HepG2 (cell line): ENCODE data around the gene ZBTB43. TPM values are rescaled to one million over a fixed set of nuclear protein-coding genes. Genes with fewer than 3 reads are reported as not detected.

Source experiments
- ATAC-seq: fragments of 200-7000 bp; cut with Tn5 transposase; 3 replicates; pipeline ENCODE4 v1.9.1; 2020; ENCODE audit warnings: mild to moderate bottlenecking, moderate library complexity
- BruUV-seq: library from RNA; stranded (reverse); fragments of 400-500 nt; replicated peaks from 2 replicates; lab custom pipeline; 2021; lab: Mats Ljungman, UMichigan
- CTCF ChIA-PET: fragments of 300-600 bp; formaldehyde crosslinking; extraction: SDS; loops from one replicate; lab custom pipeline; 2021; ENCODE audit warnings: low total read pairs, inconsistent platforms, low intra/inter-chr PET ratio; lab: Yijun Ruan, JAX
- POLR2A ChIA-PET: fragments of 350-600 bp; sonication (Branson Sonifier 250); formaldehyde crosslinking; loops from one replicate; lab custom pipeline; 2020; ENCODE audit warnings: antibody characterized with exemption, inconsistent platforms; lab: Yijun Ruan, JAX
- DNase-seq: peaks from one replicate; pipeline ENCODE4 v3.0.0-alpha.2; 2015; ENCODE audit warnings: low spot score
- FAIRE-seq: peaks from 3 replicates; lab custom pipeline; 2011; peaks lifted over from hg19 to GRCh38; lab: Jason Lieb, UNC
- H2AFZ ChIP-seq: one replicate; pipeline ENCODE4 v1.6.1; 2011; ENCODE audit warnings: low read length, inconsistent platforms
- H3K27ac ChIP-seq: fragments of 300-600 bp; 3 replicates; pipeline ENCODE4 v1.8.0; 2011; ENCODE audit warnings: mixed run types, mild to moderate bottlenecking, mixed read lengths, low read length, inconsistent platforms; ENCODE audit not compliant: insufficient read depth; ENCODE audit errors: extremely low read length
- H3K27me3 ChIP-seq, 2 experiments: fragments of 200-600 bp in 1 of 2; 2 replicates in 1 of 2; 3 replicates in 1 of 2; pipeline versions ENCODE4 v1.6.0 to v1.8.0; 2011; ENCODE audit warnings: low read length in 2 of 2, mild to moderate bottlenecking in 2 of 2, moderate library complexity in 2 of 2, inconsistent platforms in 1 of 2; ENCODE audit not compliant: insufficient read depth in 2 of 2, control insufficient read depth in 1 of 2
- H3K36me3 ChIP-seq, 2 experiments: fragments of 200-600 bp in 1 of 2; replicated peaks in 1 of 2; 2 replicates in 1 of 2; 3 replicates in 1 of 2; pipeline versions ENCODE4 v1.5.1 to v1.8.0; 2011; ENCODE audit warnings: low read length in 2 of 2, inconsistent platforms in 1 of 2; ENCODE audit not compliant: insufficient read depth in 2 of 2, control insufficient read depth in 1 of 2
- H3K4me1 ChIP-seq: 2 replicates; pipeline ENCODE4 v1.5.1; 2012; ENCODE audit warnings: low read length, inconsistent platforms; ENCODE audit not compliant: insufficient read depth
- H3K4me2 ChIP-seq: 2 replicates; pipeline ENCODE4 v1.6.0; 2011; ENCODE audit warnings: low read depth, low read length, inconsistent platforms
- H3K4me3 ChIP-seq, 3 experiments: fragments of 200-600 bp in 1 of 3; sonication (generic), shearing (Covaris generic) in 1 of 3; replicated peaks in 1 of 3; 2 replicates each; pipeline ENCODE4 v1.5.1; 2011 to 2016; ENCODE audit warnings: low read length in 3 of 3, inconsistent platforms in 2 of 3, low read depth in 2 of 3, mild to moderate bottlenecking in 2 of 3, control low read depth in 1 of 3, mixed read lengths in 1 of 3; ENCODE audit not compliant: insufficient read depth in 1 of 3
- H3K79me2 ChIP-seq: one replicate; pipeline ENCODE4 v1.6.1; 2011; ENCODE audit warnings: low read length, inconsistent platforms; ENCODE audit not compliant: insufficient read depth
- H3K9ac ChIP-seq: 2 replicates; pipeline ENCODE4 v1.6.0; 2011; ENCODE audit warnings: mild to moderate bottlenecking, low read depth, low read length, inconsistent platforms; ENCODE audit not compliant: insufficient read depth
- H3K9me3 ChIP-seq: 2 replicates; pipeline ENCODE4 v1.5.1; 2012; ENCODE audit warnings: mild to moderate bottlenecking, low read length
- H4K20me1 ChIP-seq: 2 replicates; pipeline ENCODE4 v1.6.0; 2011; ENCODE audit warnings: inconsistent platforms, mild to moderate bottlenecking, low read length, moderate library complexity; ENCODE audit not compliant: insufficient read depth
- CCDC6 ChIP-seq: sonication (generic); formaldehyde crosslinking; IDR thresholded peaks from 2 replicates; pipeline ENCODE4 v1.8.1; 2022; ENCODE audit warnings: mild to moderate bottlenecking, missing genetic modification reagents, moderate library complexity
- HMG20A ChIP-seq: IDR thresholded peaks from 2 replicates; pipeline ENCODE4 v1.6.1; 2016; ENCODE audit warnings: borderline replicate concordance
- KDM2A ChIP-seq: sonication (generic); formaldehyde crosslinking; IDR thresholded peaks from 2 replicates; pipeline ENCODE4 v1.4.0; 2020; ENCODE audit warnings: low read depth, missing genetic modification reagents, borderline replicate concordance
- PLRG1 ChIP-seq: fragments of 450-650 bp; conservative IDR thresholded peaks from 2 replicates; pipeline ENCODE4 v1.6.1; 2016
- SOX6 ChIP-seq, 2 experiments: fragments of 450-650 bp in 1 of 2; sonication (generic) in 1 of 2; formaldehyde crosslinking in 1 of 2; IDR thresholded peaks; 2 replicates each; pipeline versions ENCODE4 v1.4.0 to v1.6.1; 2017 to 2020; ENCODE audit warnings: antibody characterized with exemption in 1 of 2, mild to moderate bottlenecking in 1 of 2, missing genetic modification reagents in 1 of 2
- SP140L ChIP-seq: sonication (generic); formaldehyde crosslinking; IDR thresholded peaks from 2 replicates; pipeline ENCODE4 v1.4.0; 2020; ENCODE audit warnings: missing genetic modification reagents, borderline replicate concordance
- TBX2 ChIP-seq: sonication (generic); formaldehyde crosslinking; IDR thresholded peaks from 2 replicates; pipeline ENCODE4 v1.5.0; 2020; ENCODE audit warnings: missing genetic modification reagents, mild to moderate bottlenecking, borderline replicate concordance
- TCF7 ChIP-seq: sonication (generic); IDR thresholded peaks from 2 replicates; pipeline ENCODE4 v1.6.1; 2016; ENCODE audit warnings: antibody characterized with exemption, low read depth
- ZNF441 ChIP-seq: sonication (generic); formaldehyde crosslinking; IDR thresholded peaks from 2 replicates; pipeline ENCODE4 v1.7.0; 2021; ENCODE audit warnings: missing genetic modification reagents, borderline replicate concordance
- ZNF562 ChIP-seq: sonication (generic); formaldehyde crosslinking; IDR thresholded peaks from 2 replicates; pipeline ENCODE4 v1.8.0; 2022; ENCODE audit warnings: missing genetic modification reagents, borderline replicate concordance
- WGBS: methylation state at CpG from one replicate; pipeline ENCODE4 v1.1.6; 2017; ENCODE audit warnings: low lambda C conversion rate; 5-methylcytosine and 5-hydroxymethylcytosine counted together
- in situ Hi-C: cut with HindIII; loops from 2 replicates; pipeline ENCODE4 v1.10.0; 2017; ENCODE audit warnings: low pct_unique_long_range_greater_than_20kb; ENCODE audit not compliant: extremely low pct_ligation_motif_present
- intact Hi-C: fragments of 100-400 bp; cut with micrococcal nuclease; formaldehyde crosslinking; loops from one replicate; pipeline ENCODE4 v1.10.0; 2022; ENCODE audit not compliant: unreplicated experiment
- polyA plus RNA-seq, 8 experiments: library from polyadenylated mRNA; depleted of rRNA in 3 of 8; stranded (reverse) in 7 of 8; unstranded in 1 of 8; fragments of >200 nt; fragmentation: Illumina TruSeq in 4 of 8; extraction: Trizol in 4 of 8; gene quantifications; 2 replicates each; pipeline versions ENCODE4 v1.2.1 to v1.2.3, GENCODE V29; 2011 to 2016; ENCODE audit warnings: low read depth in 4 of 8, missing spikeins in 1 of 8, mixed read lengths in 1 of 8; ENCODE audit not compliant: insufficient read depth in 1 of 8
- total RNA-seq, 5 experiments: library from RNA; depleted of rRNA; stranded (reverse); fragments of >200 nt; fragmentation: Illumina TruSeq; extraction: Trizol; gene quantifications; 2 replicates each; pipeline ENCODE4 v1.2.3, GENCODE V29; 2016; ENCODE audit warnings: low read depth in 1 of 5
- TF ChIP-seq, protein P1 (sequence below): IDR thresholded peaks from 2 replicates; pipeline ENCODE4 v1.6.1; 2016
- TF ChIP-seq, protein P2 (sequence below): sonication (generic); formaldehyde crosslinking; IDR thresholded peaks from 2 replicates; pipeline ENCODE4 v1.5.0; 2020; ENCODE audit warnings: missing genetic modification reagents
- TF ChIP-seq, protein P3 (sequence below): sonication (generic); formaldehyde crosslinking; IDR thresholded peaks from 2 replicates; pipeline ENCODE4 v1.5.0; 2020; ENCODE audit warnings: missing genetic modification reagents
- TF ChIP-seq, protein P4 (sequence below): sonication (generic); formaldehyde crosslinking; IDR thresholded peaks from 2 replicates; pipeline ENCODE4 v1.4.0; 2020; ENCODE audit warnings: missing genetic modification reagents

Gene ZBTB43
- total and polyA plus RNA-seq, 2 of the 13 experiments (the other 11 are each of a cell fraction or from before 2014, with no cell fraction given): 7.1 to 31.4 TPM

DNA sequence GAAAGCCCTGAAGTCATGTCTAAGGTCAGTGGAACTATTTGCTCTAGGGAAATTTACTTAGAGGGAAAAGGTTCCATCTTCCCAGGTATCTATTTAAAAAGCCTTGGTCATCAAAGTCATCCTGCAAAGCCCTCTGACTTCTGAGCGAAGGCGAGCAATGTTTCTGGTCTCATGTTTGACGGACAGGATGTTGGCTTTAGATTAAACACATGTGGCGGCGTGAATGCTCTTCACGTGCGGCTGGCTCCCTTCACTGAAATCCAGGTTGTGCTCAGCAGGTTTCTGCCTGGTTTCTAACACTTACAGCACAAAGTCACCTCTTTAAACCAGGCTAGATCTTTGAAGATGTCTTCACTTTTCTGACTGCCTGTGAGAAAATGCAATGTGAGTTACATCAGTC lies 49.9 kb downstream of the ZBTB43 start (continued):
- TF ChIP-seq, protein P1, sequence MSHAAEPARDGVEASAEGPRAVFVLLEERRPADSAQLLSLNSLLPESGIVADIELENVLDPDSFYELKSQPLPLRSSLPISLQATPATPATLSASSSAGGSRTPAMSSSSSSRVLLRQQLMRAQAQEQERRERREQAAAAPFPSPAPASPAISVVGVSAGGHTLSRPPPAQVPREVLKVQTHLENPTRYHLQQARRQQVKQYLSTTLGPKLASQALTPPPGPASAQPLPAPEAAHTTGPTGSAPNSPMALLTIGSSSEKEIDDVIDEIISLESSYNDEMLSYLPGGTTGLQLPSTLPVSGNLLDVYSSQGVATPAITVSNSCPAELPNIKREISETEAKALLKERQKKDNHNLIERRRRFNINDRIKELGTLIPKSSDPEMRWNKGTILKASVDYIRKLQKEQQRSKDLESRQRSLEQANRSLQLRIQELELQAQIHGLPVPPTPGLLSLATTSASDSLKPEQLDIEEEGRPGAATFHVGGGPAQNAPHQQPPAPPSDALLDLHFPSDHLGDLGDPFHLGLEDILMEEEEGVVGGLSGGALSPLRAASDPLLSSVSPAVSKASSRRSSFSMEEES (CRISPR knock-in tag): peak; percentile 52; the same call in 1 of the 2 replicates
- peak; percentile 59; the same call in 1 of the 2 replicates for TF ChIP-seq TBX2 (CRISPR knock-in tag)
- TF ChIP-seq ZNF562 (CRISPR knock-in tag): no peak
- TF ChIP-seq HMG20A (CRISPR knock-in tag): peak; percentile 21; the same call in 1 of the 2 replicates
- peak; percentile 63 for TF ChIP-seq TCF7

DNA sequence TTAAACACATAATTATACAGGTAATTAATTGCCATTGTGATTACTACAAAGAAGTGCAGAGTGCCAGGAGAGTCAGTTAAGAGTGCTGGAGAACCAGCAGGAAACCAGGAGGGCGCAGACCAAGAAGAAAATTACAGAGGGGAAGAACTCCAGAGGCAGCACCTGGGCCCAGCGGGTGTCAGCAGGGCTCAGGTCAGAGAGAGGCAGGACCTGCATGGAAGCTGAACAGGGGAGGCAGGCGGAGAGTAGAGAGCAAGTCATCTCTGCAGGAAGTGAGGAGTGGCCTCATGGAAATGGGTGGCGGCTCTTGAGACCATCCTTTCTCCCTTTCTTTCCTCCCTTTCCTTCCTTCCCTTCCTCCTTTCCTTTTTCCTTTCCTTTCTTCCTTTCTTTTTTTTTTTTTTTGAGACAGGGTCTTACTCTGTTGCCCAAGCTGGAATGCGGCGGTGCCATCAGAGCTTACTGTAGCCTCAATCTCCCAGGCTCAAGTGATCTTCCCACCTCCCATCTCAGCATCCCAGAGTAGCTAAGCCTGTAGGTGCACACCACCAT lies 51.6 kb downstream of the ZBTB43 start:
- no peaks in the 10 kb centered on the region for H3K9me3 ChIP-seq
- no peaks in the 10 kb centered on the region for H3K36me3 ChIP-seq
- no peak overlapping the region for H3K4me2 ChIP-seq
- peaks cover 31% of the 10 kb centered on the region for H3K4me1 ChIP-seq
- H3K27me3 ChIP-seq: peaks cover 0 to 9% of the 10 kb centered on the region in 2 experiments; a peak in 2 of 5 replicates
- CTCF ChIA-PET: no interaction called here
- in situ Hi-C loops: no loop called here
- H4K20me1 ChIP-seq: no peaks in the 10 kb centered on the region
- no peak for DNase-seq
- BruUV-seq: no TSS peak
- 74% methylated on average over 6 of the region's 6 CpGs for WGBS
- H3K4me3 ChIP-seq: no peak overlapping the region
- peaks cover 6% of the 10 kb centered on the region for H3K79me2 ChIP-seq
- no peak overlapping the region for H3K9ac ChIP-seq
- H2AFZ ChIP-seq: no peak overlapping the region
- POLR2A ChIA-PET: no interaction called here
- no peak for FAIRE-seq
- no peak for ATAC-seq
- no peak overlapping the region for H3K27ac ChIP-seq
- intact Hi-C loops: no loop called here
- TF ChIP-seq, protein P2, sequence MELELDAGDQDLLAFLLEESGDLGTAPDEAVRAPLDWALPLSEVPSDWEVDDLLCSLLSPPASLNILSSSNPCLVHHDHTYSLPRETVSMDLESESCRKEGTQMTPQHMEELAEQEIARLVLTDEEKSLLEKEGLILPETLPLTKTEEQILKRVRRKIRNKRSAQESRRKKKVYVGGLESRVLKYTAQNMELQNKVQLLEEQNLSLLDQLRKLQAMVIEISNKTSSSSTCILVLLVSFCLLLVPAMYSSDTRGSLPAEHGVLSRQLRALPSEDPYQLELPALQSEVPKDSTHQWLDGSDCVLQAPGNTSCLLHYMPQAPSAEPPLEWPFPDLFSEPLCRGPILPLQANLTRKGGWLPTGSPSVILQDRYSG (CRISPR knock-in tag): no peak
- TF ChIP-seq CCDC6 (CRISPR knock-in tag) (no peak), PLRG1 (no peak), SP140L (CRISPR knock-in tag) (no peak), ZNF441 (CRISPR knock-in tag) (no peak), KDM2A (CRISPR knock-in tag) (no peak), SOX6 (IDR thresholded peaks at IDR 0.05) (no peak), SOX6 (CRISPR knock-in tag; IDR thresholded peaks at IDR 0.05) (no peak)
- TF ChIP-seq, protein P3, sequence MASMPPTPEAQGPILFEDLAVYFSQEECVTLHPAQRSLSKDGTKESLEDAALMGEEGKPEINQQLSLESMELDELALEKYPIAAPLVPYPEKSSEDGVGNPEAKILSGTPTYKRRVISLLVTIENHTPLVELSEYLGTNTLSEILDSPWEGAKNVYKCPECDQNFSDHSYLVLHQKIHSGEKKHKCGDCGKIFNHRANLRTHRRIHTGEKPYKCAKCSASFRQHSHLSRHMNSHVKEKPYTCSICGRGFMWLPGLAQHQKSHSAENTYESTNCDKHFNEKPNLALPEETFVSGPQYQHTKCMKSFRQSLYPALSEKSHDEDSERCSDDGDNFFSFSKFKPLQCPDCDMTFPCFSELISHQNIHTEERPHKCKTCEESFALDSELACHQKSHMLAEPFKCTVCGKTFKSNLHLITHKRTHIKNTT (CRISPR knock-in tag): no peak
- TF ChIP-seq, protein P4, sequence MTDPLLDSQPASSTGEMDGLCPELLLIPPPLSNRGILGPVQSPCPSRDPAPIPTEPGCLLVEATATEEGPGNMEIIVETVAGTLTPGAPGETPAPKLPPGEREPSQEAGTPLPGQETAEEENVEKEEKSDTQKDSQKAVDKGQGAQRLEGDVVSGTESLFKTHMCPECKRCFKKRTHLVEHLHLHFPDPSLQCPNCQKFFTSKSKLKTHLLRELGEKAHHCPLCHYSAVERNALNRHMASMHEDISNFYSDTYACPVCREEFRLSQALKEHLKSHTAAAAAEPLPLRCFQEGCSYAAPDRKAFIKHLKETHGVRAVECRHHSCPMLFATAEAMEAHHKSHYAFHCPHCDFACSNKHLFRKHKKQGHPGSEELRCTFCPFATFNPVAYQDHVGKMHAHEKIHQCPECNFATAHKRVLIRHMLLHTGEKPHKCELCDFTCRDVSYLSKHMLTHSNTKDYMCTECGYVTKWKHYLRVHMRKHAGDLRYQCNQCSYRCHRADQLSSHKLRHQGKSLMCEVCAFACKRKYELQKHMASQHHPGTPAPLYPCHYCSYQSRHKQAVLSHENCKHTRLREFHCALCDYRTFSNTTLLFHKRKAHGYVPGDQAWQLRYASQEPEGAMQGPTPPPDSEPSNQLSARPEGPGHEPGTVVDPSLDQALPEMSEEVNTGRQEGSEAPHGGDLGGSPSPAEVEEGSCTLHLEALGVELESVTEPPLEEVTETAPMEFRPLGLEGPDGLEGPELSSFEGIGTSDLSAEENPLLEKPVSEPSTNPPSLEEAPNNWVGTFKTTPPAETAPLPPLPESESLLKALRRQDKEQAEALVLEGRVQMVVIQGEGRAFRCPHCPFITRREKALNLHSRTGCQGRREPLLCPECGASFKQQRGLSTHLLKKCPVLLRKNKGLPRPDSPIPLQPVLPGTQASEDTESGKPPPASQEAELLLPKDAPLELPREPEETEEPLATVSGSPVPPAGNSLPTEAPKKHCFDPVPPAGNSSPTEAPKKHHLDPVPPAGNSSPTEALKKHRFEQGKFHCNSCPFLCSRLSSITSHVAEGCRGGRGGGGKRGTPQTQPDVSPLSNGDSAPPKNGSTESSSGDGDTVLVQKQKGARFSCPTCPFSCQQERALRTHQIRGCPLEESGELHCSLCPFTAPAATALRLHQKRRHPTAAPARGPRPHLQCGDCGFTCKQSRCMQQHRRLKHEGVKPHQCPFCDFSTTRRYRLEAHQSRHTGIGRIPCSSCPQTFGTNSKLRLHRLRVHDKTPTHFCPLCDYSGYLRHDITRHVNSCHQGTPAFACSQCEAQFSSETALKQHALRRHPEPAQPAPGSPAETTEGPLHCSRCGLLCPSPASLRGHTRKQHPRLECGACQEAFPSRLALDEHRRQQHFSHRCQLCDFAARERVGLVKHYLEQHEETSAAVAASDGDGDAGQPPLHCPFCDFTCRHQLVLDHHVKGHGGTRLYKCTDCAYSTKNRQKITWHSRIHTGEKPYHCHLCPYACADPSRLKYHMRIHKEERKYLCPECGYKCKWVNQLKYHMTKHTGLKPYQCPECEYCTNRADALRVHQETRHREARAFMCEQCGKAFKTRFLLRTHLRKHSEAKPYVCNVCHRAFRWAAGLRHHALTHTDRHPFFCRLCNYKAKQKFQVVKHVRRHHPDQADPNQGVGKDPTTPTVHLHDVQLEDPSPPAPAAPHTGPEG (CRISPR knock-in tag): no peak
